T-helper 1 cell treated with Interleukin-12 subunit alpha and Interleukin-12 subunit beta and Interleukin-4 antibody, amounts not matched to agents 30 ng/mL and 1 ng/mL, for 36 hours (primary cell): ENCODE measurements around the gene FMR1NB. TPM values are rescaled to one million over a fixed set of nuclear protein-coding genes. Genes with fewer than 3 reads are reported as not detected.

Source experiments
- intact Hi-C: fragments of 100-400 bp; cut with micrococcal nuclease; formaldehyde crosslinking; loops from one replicate; pipeline ENCODE4 v1.15.1; 2024
- total RNA-seq: library from RNA; stranded (reverse); gene quantifications from 2 replicates; pipeline ENCODE4 v1.2.3, GENCODE V29; 2022

FMR1NB gene
- total RNA-seq, 1 donor from 2014 or later: not detected

- intact Hi-C loops: no loop called here
Observed at GRCh38 chrX:148069759-148070503, 88.8 kb downstream of the FMR1NB start.

DNA sequence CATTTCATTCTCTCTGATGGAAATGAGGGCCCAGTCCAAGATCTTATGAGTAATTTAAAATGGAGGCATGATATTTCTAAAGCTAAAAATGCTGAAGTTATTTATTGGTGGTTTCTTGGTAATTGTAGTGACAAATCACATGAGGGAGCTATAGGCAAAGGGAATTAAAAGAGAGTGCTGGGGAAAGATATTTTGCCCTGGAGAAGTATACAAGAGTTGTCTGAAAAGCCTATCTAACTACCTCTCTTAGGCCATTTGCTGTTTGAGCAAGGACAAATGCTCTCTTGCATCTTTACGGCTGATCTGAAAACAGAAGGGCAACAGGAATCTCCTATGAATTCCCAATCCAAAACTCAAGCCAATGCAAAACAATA, 89.4 kb downstream of the FMR1NB start:
- intact Hi-C loops: no loop called here

Other genes starting within 250 kb of the FMR1NB start
- gene FMR1, start 69.4 kb upstream of the FMR1NB start, total RNA-seq: 49.4 and 58.8 TPM in 2 replicates